Mesenchymal stem cell (in vitro differentiated cells and primary cell): ENCODE results near the gene DERL3.

Source experiments
- DNase-seq: peaks from one replicate; pipeline ENCODE4 v3.0.0-alpha.2; 2013
- H2AFZ ChIP-seq: one replicate; pipeline ENCODE4 v1.6.1; 2013; ENCODE audit warnings: low read depth, mild to moderate bottlenecking, control low read depth, inconsistent platforms, low read length, moderate library complexity
- H2AK5ac ChIP-seq: 2 replicates; pipeline ENCODE4 v1.6.1; 2013; ENCODE audit warnings: low read length, moderate library complexity, mild to moderate bottlenecking, inconsistent platforms; ENCODE audit not compliant: severe bottlenecking
- H2BK120ac ChIP-seq: one replicate; pipeline ENCODE4 v1.6.1; 2013; ENCODE audit warnings: low read depth, mild to moderate bottlenecking, inconsistent platforms, low read length, moderate library complexity
- H2BK12ac ChIP-seq, 2 experiments: one replicate each; pipeline ENCODE4 v1.6.1; 2013; ENCODE audit warnings: inconsistent platforms in 2 of 2, low read length in 2 of 2, mild to moderate bottlenecking in 2 of 2, moderate library complexity in 2 of 2, control low read depth in 1 of 2
- H2BK15ac ChIP-seq: one replicate; pipeline ENCODE4 v1.6.1; 2013; ENCODE audit warnings: mild to moderate bottlenecking, low read depth, inconsistent platforms; ENCODE audit not compliant: poor library complexity, severe bottlenecking
- H2BK5ac ChIP-seq: 2 replicates; pipeline ENCODE4 v1.6.1; 2013; ENCODE audit warnings: low read depth, mild to moderate bottlenecking, low read length, control low read depth, inconsistent platforms; ENCODE audit not compliant: poor library complexity, severe bottlenecking
- H3K14ac ChIP-seq, 2 experiments: one replicate each; pipeline ENCODE4 v1.6.1; 2013; ENCODE audit warnings: inconsistent platforms in 2 of 2, low read length in 2 of 2, control low read depth in 1 of 2, mild to moderate bottlenecking in 1 of 2, moderate library complexity in 1 of 2
- H3K18ac ChIP-seq, 2 experiments: one replicate each; pipeline ENCODE4 v1.6.1; 2013; ENCODE audit warnings: inconsistent platforms in 2 of 2, low read length in 2 of 2, control low read depth in 1 of 2, low read depth in 1 of 2, mild to moderate bottlenecking in 1 of 2
- H3K23ac ChIP-seq, 2 experiments: one replicate each; pipeline ENCODE4 v1.6.1; 2013; ENCODE audit warnings: inconsistent platforms in 2 of 2, low read length in 2 of 2, mild to moderate bottlenecking in 2 of 2, moderate library complexity in 2 of 2, control low read depth in 1 of 2
- H3K27ac ChIP-seq: 2 replicates; pipeline ENCODE4 v1.5.1; 2013; ENCODE audit warnings: mild to moderate bottlenecking, moderate library complexity, low read length, control low read depth, inconsistent platforms; ENCODE audit not compliant: poor library complexity, severe bottlenecking
- H3K27me3 ChIP-seq, 2 experiments: 2 replicates each; pipeline versions ENCODE4 v1.6.1 to v1.7.0; 2013; ENCODE audit warnings: low read length in 2 of 2, mild to moderate bottlenecking in 2 of 2, moderate library complexity in 2 of 2, control low read depth in 1 of 2, inconsistent platforms in 1 of 2; ENCODE audit not compliant: control insufficient read depth in 1 of 2, insufficient read depth in 1 of 2
- H3K36me3 ChIP-seq, 2 experiments: 2 replicates each; pipeline versions ENCODE4 v1.6.1 to v1.7.0; 2013; ENCODE audit warnings: low read length in 2 of 2, control low read depth in 1 of 2, inconsistent platforms in 1 of 2, low read depth in 1 of 2, mild to moderate bottlenecking in 1 of 2; ENCODE audit not compliant: insufficient read depth in 2 of 2, control insufficient read depth in 1 of 2
- H3K4ac ChIP-seq, 2 experiments: one replicate each; pipeline ENCODE4 v1.6.1; 2013; ENCODE audit warnings: inconsistent platforms in 2 of 2, low read length in 2 of 2, mild to moderate bottlenecking in 2 of 2, moderate library complexity in 2 of 2, control low read depth in 1 of 2, low read depth in 1 of 2
- H3K4me1 ChIP-seq: 2 replicates; pipeline ENCODE4 v1.6.1; 2013; ENCODE audit warnings: low read depth, low read length, control low read depth; ENCODE audit not compliant: control insufficient read depth, insufficient read depth
- H3K4me2 ChIP-seq: 2 replicates; pipeline ENCODE4 v1.6.1; 2013; ENCODE audit warnings: low read length, mild to moderate bottlenecking, inconsistent platforms; ENCODE audit not compliant: poor library complexity, severe bottlenecking
- H3K4me3 ChIP-seq, 2 experiments: 2 replicates each; pipeline versions ENCODE4 v1.5.1 to v1.7.0; 2013; ENCODE audit warnings: low read length in 2 of 2, mild to moderate bottlenecking in 2 of 2, control low read depth in 1 of 2, low read depth in 1 of 2; ENCODE audit not compliant: insufficient read depth in 1 of 2
- H3K79me1 ChIP-seq: replicated peaks from 2 replicates; pipeline ENCODE4 v1.6.1; 2013; ENCODE audit warnings: mild to moderate bottlenecking, control low read depth, low read length, inconsistent platforms; ENCODE audit not compliant: poor library complexity, severe bottlenecking
- H3K9ac ChIP-seq: 2 replicates; pipeline ENCODE4 v1.7.0; 2013; ENCODE audit warnings: mild to moderate bottlenecking, low read length, moderate library complexity
- H3K9me3 ChIP-seq: 2 replicates; pipeline ENCODE4 v1.7.0; 2013; ENCODE audit warnings: mild to moderate bottlenecking, low read length; ENCODE audit not compliant: control insufficient read depth
- H4K8ac ChIP-seq: one replicate; pipeline ENCODE4 v1.6.1; 2013; ENCODE audit warnings: inconsistent platforms, mild to moderate bottlenecking, low read length, moderate library complexity
- H4K91ac ChIP-seq: one replicate; pipeline ENCODE4 v1.6.1; 2013; ENCODE audit warnings: mild to moderate bottlenecking, low read length, inconsistent platforms
- WGBS: methylation state at CpG from one replicate; pipeline ENCODE4 v1.1.7; 2013; ENCODE audit warnings: mixed read lengths; 5-methylcytosine and 5-hydroxymethylcytosine counted together

The DERL3 gene

GRCh38 chr22:23847991-23848864 lies 9.4 kb upstream of the DERL3 start:
- no peak for DNase-seq
- Histone ChIP-seq H2AFZ (no peak overlapping the region), H3K36me3 (no peaks in the 10 kb centered on the region), H3K18ac (peak overlapping the region in 1 of 2 experiments; percentile 15), H2BK12ac (peak overlapping the region; percentile 33 to 87), H2BK120ac (no peak overlapping the region), H3K4ac (peak overlapping the region in 1 of 2 experiments; percentile 60), H3K9ac (no peak overlapping the region), H3K14ac (no peak overlapping the region), H4K8ac (peak overlapping the region; percentile 55), H3K4me3 (no peak overlapping the region), H3K4me1 (peaks cover 51% of the 10 kb centered on the region), H4K91ac (peak overlapping the region; percentile 14), H3K9me3 (no peaks in the 10 kb centered on the region), H2AK5ac (peak overlapping the region; percentile 28), H2BK15ac (peak overlapping the region; percentile 89), H3K23ac (peak overlapping the region in 1 of 2 experiments; percentile 18), H2BK5ac (no peak overlapping the region), H3K27me3 (peaks cover 0 to 16% of the 10 kb centered on the region in 2 experiments), H3K79me1 (no peaks in the 10 kb centered on the region), H3K4me2 (no peak overlapping the region), H3K27ac (no peak overlapping the region)
- 79% methylated on average over 22 of the region's 24 CpGs for WGBS

- Histone ChIP-seq H3K27ac (no peak overlapping the region), H2BK5ac (no peak overlapping the region), H3K18ac (peak overlapping the region; percentile 7 to 58), H4K91ac (peak overlapping the region; percentile 85), H3K23ac (no peak overlapping the region), H3K14ac (no peak overlapping the region), H2BK120ac (no peak overlapping the region), H2BK12ac (peak overlapping the region; percentile 13 to 97), H2AK5ac (no peak overlapping the region), H3K4me1 (peaks cover 51% of the 10 kb centered on the region), H3K4me2 (no peak overlapping the region), H3K36me3 (no peaks in the 10 kb centered on the region), H2BK15ac (peak overlapping the region; percentile 55), H3K79me1 (no peaks in the 10 kb centered on the region), H3K4me3 (no peak overlapping the region), H4K8ac (peak overlapping the region; percentile 59), H3K27me3 (peaks cover 0 to 16% of the 10 kb centered on the region in 2 experiments), H3K4ac (peak overlapping the region in 1 of 2 experiments; percentile 85), H3K9ac (no peak overlapping the region), H3K9me3 (no peaks in the 10 kb centered on the region), H2AFZ (no peak overlapping the region)
- no peak for DNase-seq
- WGBS = 91% methylated on average over 16 of the region's 18 CpGs
These were observed 8.6 kb upstream of the DERL3 start for GRCh38 chr22:23847310-23847920.

GRCh38 chr22:23846081-23846469 lies 7.3 kb upstream of the DERL3 start:
- peaks cover 0 to 21% of the 10 kb centered on the region in 2 experiments for H3K27me3 ChIP-seq
- no peak overlapping the region for H2BK15ac ChIP-seq
- no peak overlapping the region for H2AFZ ChIP-seq
- H2AK5ac ChIP-seq = peak overlapping the region; percentile 17
- no peaks in the 10 kb centered on the region for H3K9me3 ChIP-seq
- no peak overlapping the region for H3K4me2 ChIP-seq
- H3K18ac ChIP-seq = peak overlapping the region; percentile 29 to 87
- H3K36me3 ChIP-seq = no peaks in the 10 kb centered on the region
- H3K79me1 ChIP-seq = no peaks in the 10 kb centered on the region
- H3K14ac ChIP-seq = peak overlapping the region in 1 of 2 experiments; percentile 28
- peaks cover 51% of the 10 kb centered on the region for H3K4me1 ChIP-seq
- peak overlapping the region; percentile 91 for H2BK120ac ChIP-seq
- H3K4ac ChIP-seq = peak overlapping the region; percentile 79 to 80
- H2BK5ac ChIP-seq = no peak overlapping the region
- peak overlapping the region; percentile 83 for H4K8ac ChIP-seq
- no peak overlapping the region for H3K4me3 ChIP-seq
- WGBS = 83% methylated on average over 7 of the region's 7 CpGs
- DNase-seq = no peak
- peak overlapping the region; percentile 13 for H3K27ac ChIP-seq
- H4K91ac ChIP-seq = peak overlapping the region; percentile 90
- no peak overlapping the region for H3K9ac ChIP-seq
- H2BK12ac ChIP-seq = peak overlapping the region; percentile 63 to 64
- H3K23ac ChIP-seq = no peak overlapping the region
